ENCODE data around the gene MT1M. TPM values are rescaled to one million over a fixed set of nuclear protein-coding genes. Genes with fewer than 3 reads are reported as not detected.

Gene MT1M
- polyA plus RNA-seq, 1 donor (not counting 4 experiments of a cell fraction or from before 2014, with no cell fraction given): 0.20 TPM

- Histone ChIP-seq H3K9ac (ENCODE audit: control insufficient read depth, extremely low read depth, insufficient read depth, low read length) (no peak overlapping the region), H2AFZ (ENCODE audit: control insufficient read depth, low read length) (no peak overlapping the region), H3K36me3 (ENCODE audit: control insufficient read depth in 2 of 2, extremely low read depth in 1 of 2, insufficient read depth in 2 of 2, low read length in 2 of 2) (peaks cover 0 to 2% of the 10 kb centered on the region in 2 experiments), H3K79me2 (ENCODE audit: control insufficient read depth, insufficient read depth, low read length) (peaks cover 4% of the 10 kb centered on the region), H3K9me1 (ENCODE audit: control insufficient read depth, extremely low read depth, insufficient read depth, low read length) (no peaks in the 10 kb centered on the region), H3K9me3 (ENCODE audit: control insufficient read depth, low read depth, low read length) (no peaks in the 10 kb centered on the region), H3K4me3 (ENCODE audit: control insufficient read depth in 2 of 3, extremely low read depth in 1 of 3, insufficient read depth in 2 of 3, low read depth in 1 of 3, low read length in 3 of 3) (no peak overlapping the region), H3K4me2 (ENCODE audit: control insufficient read depth, extremely low read depth, insufficient read depth, low read depth, low read length) (no peak overlapping the region), H3K27me3 (ENCODE audit: control insufficient read depth, extremely low read depth, insufficient read depth, low read length) (no peaks in the 10 kb centered on the region), H3K27ac (ENCODE audit: control insufficient read depth, insufficient read depth, low read length) (no peak overlapping the region), H4K20me1 (ENCODE audit: control insufficient read depth, extremely low read depth, insufficient read depth, low read length) (no peaks in the 10 kb centered on the region), H3K4me1 (ENCODE audit: control insufficient read depth, extremely low read depth, insufficient read depth, low read length) (peaks cover 25% of the 10 kb centered on the region)
- no peak for DNase-seq (ENCODE audit: low read depth, low spot score)
- TF ChIP-seq EZH2 (IDR thresholded peaks at IDR 0.05; ENCODE audit: low read length) (no peak), CTCF (optimal IDR thresholded peaks at IDR 0.05 in 1 of 3, IDR thresholded peaks at IDR 0.05 in 1 of 3, conservative IDR thresholded peaks at IDR 0.05 in 1 of 3; ENCODE audit: extremely low read depth in 1 of 3, insufficient read depth in 2 of 3, low read length in 3 of 3) (no peak)
- dilution Hi-C loops (cut with MboI; ENCODE audit: extremely low pct_ligation_motif_present, low sequenced_read_pairs): no loop called here
- FAIRE-seq: no peak
Observed at GRCh38 chr16:56679078-56679730, 46.7 kb downstream of the MT1M start.

- H3K4me1 ChIP-seq (ENCODE audit: control insufficient read depth, extremely low read depth, insufficient read depth, low read length): peaks cover 30% of the 10 kb centered on the region
- no peak overlapping the region for H3K4me3 ChIP-seq (ENCODE audit: control insufficient read depth in 2 of 3, extremely low read depth in 1 of 3, insufficient read depth in 2 of 3, low read depth in 1 of 3, low read length in 3 of 3)
- dilution Hi-C loops (cut with MboI; ENCODE audit: extremely low pct_ligation_motif_present, low sequenced_read_pairs): no loop called here
Observed at GRCh38 chr16:56679818-56680217, 47.4 kb downstream of the MT1M start.

More at GRCh38 chr16:56679818-56680217, 47.4 kb downstream of the MT1M start:
- TF ChIP-seq EZH2 (IDR thresholded peaks at IDR 0.05; ENCODE audit: low read length): no peak
- no peak for TF ChIP-seq CTCF (optimal IDR thresholded peaks at IDR 0.05 in 1 of 3, IDR thresholded peaks at IDR 0.05 in 1 of 3, conservative IDR thresholded peaks at IDR 0.05 in 1 of 3; ENCODE audit: extremely low read depth in 1 of 3, insufficient read depth in 2 of 3, low read length in 3 of 3)
- Histone ChIP-seq H3K9me1 (ENCODE audit: control insufficient read depth, extremely low read depth, insufficient read depth, low read length) (no peaks in the 10 kb centered on the region), H3K79me2 (ENCODE audit: control insufficient read depth, insufficient read depth, low read length) (peaks cover 4% of the 10 kb centered on the region), H3K4me2 (ENCODE audit: control insufficient read depth, extremely low read depth, insufficient read depth, low read depth, low read length) (no peak overlapping the region), H4K20me1 (ENCODE audit: control insufficient read depth, extremely low read depth, insufficient read depth, low read length) (no peaks in the 10 kb centered on the region), H3K27me3 (ENCODE audit: control insufficient read depth, extremely low read depth, insufficient read depth, low read length) (no peaks in the 10 kb centered on the region), H3K9me3 (ENCODE audit: control insufficient read depth, low read depth, low read length) (no peaks in the 10 kb centered on the region), H3K27ac (ENCODE audit: control insufficient read depth, insufficient read depth, low read length) (no peak overlapping the region), H3K9ac (ENCODE audit: control insufficient read depth, extremely low read depth, insufficient read depth, low read length) (no peak overlapping the region), H2AFZ (ENCODE audit: control insufficient read depth, low read length) (no peak overlapping the region), H3K36me3 (ENCODE audit: control insufficient read depth in 2 of 2, extremely low read depth in 1 of 2, insufficient read depth in 2 of 2, low read length in 2 of 2) (peaks cover 0 to 3% of the 10 kb centered on the region in 2 experiments)
- no peak for DNase-seq (ENCODE audit: low read depth, low spot score)
- FAIRE-seq: no peak
